Astrocyte (in vitro differentiated cells and primary cell): ENCODE data around the gene USP9Y. TPM values are rescaled to one million over a fixed set of nuclear protein-coding genes. Genes with fewer than 3 reads are reported as not detected.

Experiments used
- DNase-seq: peaks from one replicate; pipeline ENCODE4 v3.0.0-alpha.2; 2010; ENCODE audit warnings: low read depth
- FAIRE-seq: peaks from 2 replicates; lab custom pipeline; 2011; peaks lifted over from hg19 to GRCh38; lab: Jason Lieb, UNC
- H2AFZ ChIP-seq: 2 replicates; pipeline ENCODE4 v1.6.0; 2012; ENCODE audit warnings: low read depth, low read length, inconsistent platforms
- H3K27ac ChIP-seq: 2 replicates; pipeline ENCODE4 v1.5.1; 2011; ENCODE audit warnings: low read depth, low read length, inconsistent platforms
- H3K27me3 ChIP-seq: 2 replicates; pipeline ENCODE4 v1.6.0; 2011; ENCODE audit warnings: low read length, inconsistent platforms; ENCODE audit not compliant: insufficient read depth
- H3K36me3 ChIP-seq: 2 replicates; pipeline ENCODE4 v1.5.1; 2011; ENCODE audit warnings: low read length, inconsistent platforms; ENCODE audit not compliant: insufficient read depth
- H3K4me1 ChIP-seq: 2 replicates; pipeline ENCODE4 v1.5.1; 2011; ENCODE audit warnings: low read length, inconsistent platforms; ENCODE audit not compliant: insufficient read depth
- H3K4me2 ChIP-seq: 2 replicates; pipeline ENCODE4 v1.6.0; 2012; ENCODE audit warnings: low read length, inconsistent platforms
- H3K4me3 ChIP-seq: 2 replicates; pipeline ENCODE4 v1.5.1; 2011; ENCODE audit warnings: low read depth, mild to moderate bottlenecking, low read length, inconsistent platforms; ENCODE audit not compliant: insufficient read depth
- H3K79me2 ChIP-seq: 2 replicates; pipeline ENCODE4 v1.6.0; 2012; ENCODE audit warnings: mild to moderate bottlenecking, low read length, inconsistent platforms; ENCODE audit not compliant: insufficient read depth
- H3K9ac ChIP-seq: 2 replicates; pipeline ENCODE4 v1.6.0; 2012; ENCODE audit warnings: mild to moderate bottlenecking, low read length, inconsistent platforms
- H3K9me3 ChIP-seq: 2 replicates; pipeline ENCODE4 v1.5.1; 2012; ENCODE audit warnings: low read depth, mild to moderate bottlenecking, low read length, inconsistent platforms; ENCODE audit not compliant: insufficient read depth
- H4K20me1 ChIP-seq: 2 replicates; pipeline ENCODE4 v1.6.0; 2012; ENCODE audit warnings: low read length, inconsistent platforms; ENCODE audit not compliant: insufficient read depth
- H3K27ac Mint-ChIP-seq: one replicate; pipeline ENCODE4 v1.8.0; 2021; ENCODE audit warnings: mild to moderate bottlenecking, mixed read lengths; ENCODE audit not compliant: unreplicated experiment
- H3K27me3 Mint-ChIP-seq: one replicate; pipeline ENCODE4 v1.8.0; 2021; ENCODE audit warnings: low read depth, mixed read lengths; ENCODE audit not compliant: unreplicated experiment
- H3K36me3 Mint-ChIP-seq: one replicate; pipeline ENCODE4 v1.8.0; 2021; ENCODE audit warnings: low read depth, mixed read lengths; ENCODE audit not compliant: unreplicated experiment
- H3K4me1 Mint-ChIP-seq: one replicate; pipeline ENCODE4 v1.8.0; 2021; ENCODE audit warnings: low read depth, mixed read lengths; ENCODE audit not compliant: unreplicated experiment
- H3K4me3 Mint-ChIP-seq: one replicate; pipeline ENCODE4 v1.8.0; 2021; ENCODE audit warnings: mild to moderate bottlenecking, moderate library complexity, mixed read lengths; ENCODE audit not compliant: unreplicated experiment
- H3K9me3 Mint-ChIP-seq: one replicate; pipeline ENCODE4 v1.8.0; 2021; ENCODE audit warnings: mild to moderate bottlenecking, mixed read lengths; ENCODE audit not compliant: unreplicated experiment
- CTCF ChIP-seq: IDR thresholded peaks from 2 replicates; pipeline ENCODE4 v1.5.1; 2011; ENCODE audit warnings: low read depth, mild to moderate bottlenecking, inconsistent platforms, low read length, moderate library complexity; ENCODE audit not compliant: insufficient read depth
- EZH2 ChIP-seq: IDR thresholded peaks from 2 replicates; pipeline ENCODE4 v1.6.1; 2012; ENCODE audit warnings: mild to moderate bottlenecking, low read length, inconsistent platforms; ENCODE audit not compliant: insufficient read depth
- total RNA-seq: library from RNA; stranded (reverse); gene quantifications from 2 replicates; pipeline ENCODE4 v1.2.1, GENCODE V29; 2021

The USP9Y gene
- total RNA-seq, 1 donor from 2014 or later, result 23.6 TPM

DNA sequence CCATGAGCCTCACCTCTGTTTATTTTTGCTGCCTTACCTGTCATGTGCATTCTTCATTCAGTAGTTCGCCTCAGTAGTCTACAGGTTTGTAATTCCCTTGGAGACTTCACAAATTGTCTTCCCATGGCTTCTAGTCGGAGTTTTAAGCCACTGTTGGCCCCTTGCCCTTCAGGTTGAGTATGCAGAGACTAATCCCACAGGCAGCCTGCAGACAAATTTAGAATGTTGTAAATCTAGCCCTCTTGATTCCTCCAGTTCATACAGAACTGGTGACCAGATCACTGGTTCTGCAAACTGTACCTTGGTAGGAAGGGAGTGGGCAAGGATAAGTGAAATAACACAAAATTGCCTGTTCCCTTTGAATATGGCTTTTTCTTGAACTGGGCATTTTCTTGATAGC is 33.0 kb downstream of the USP9Y start:
- no peaks in the 10 kb centered on the region for H3K4me1 ChIP-seq
- peak overlapping the region; percentile 33 for H3K27ac ChIP-seq
- Mint-ChIP-seq H3K4me1 (peaks cover 3% of the 10 kb centered on the region), H3K9me3 (no peaks in the 10 kb centered on the region), H3K4me3 (no peak overlapping the region), H3K27ac (peak overlapping the region; percentile 42), H3K27me3 (no peaks in the 10 kb centered on the region), H3K36me3 (no peaks in the 10 kb centered on the region)
- H2AFZ ChIP-seq, result no peak overlapping the region
- TF ChIP-seq CTCF (no peak), EZH2 (no peak)
- no peaks in the 10 kb centered on the region for H3K79me2 ChIP-seq
- DNase-seq, result no peak
- no peaks in the 10 kb centered on the region for H3K9me3 ChIP-seq
- H3K9ac ChIP-seq, result no peak overlapping the region
- peak overlapping the region; percentile 33 for H3K4me2 ChIP-seq
- FAIRE-seq, result no peak
- peaks cover 16% of the 10 kb centered on the region for H4K20me1 ChIP-seq
- no peaks in the 10 kb centered on the region for H3K36me3 ChIP-seq
- H3K4me3 ChIP-seq, result no peak overlapping the region
- H3K27me3 ChIP-seq, result no peaks in the 10 kb centered on the region

- H3K36me3 Mint-ChIP-seq, result no peaks in the 10 kb centered on the region
- H3K4me1 Mint-ChIP-seq, result peaks cover 4% of the 10 kb centered on the region
- no peaks in the 10 kb centered on the region for H3K4me1 ChIP-seq
- no peak overlapping the region for H3K4me3 Mint-ChIP-seq
- no peaks in the 10 kb centered on the region for H3K27me3 ChIP-seq
- no peak overlapping the region for H2AFZ ChIP-seq
- no peaks in the 10 kb centered on the region for H3K79me2 ChIP-seq
- peaks cover 4% of the 10 kb centered on the region for H3K36me3 ChIP-seq
- H3K27me3 Mint-ChIP-seq, result no peaks in the 10 kb centered on the region
- no peak for FAIRE-seq
- no peaks in the 10 kb centered on the region for H3K9me3 ChIP-seq
- H3K9ac ChIP-seq, result no peak overlapping the region
- H3K4me2 ChIP-seq, result no peak overlapping the region
- no peaks in the 10 kb centered on the region for H3K9me3 Mint-ChIP-seq
- no peak overlapping the region for H3K27ac ChIP-seq
- TF ChIP-seq EZH2, result no peak
- TF ChIP-seq CTCF, result no peak
- no peak overlapping the region for H3K27ac Mint-ChIP-seq
- no peaks in the 10 kb centered on the region for H4K20me1 ChIP-seq
- no peak for DNase-seq
- H3K4me3 ChIP-seq, result no peak overlapping the region
Measured at GRCh38 chrY:12741414-12741813, 40.4 kb downstream of the USP9Y start.

- Histone ChIP-seq H3K9ac (no peak overlapping the region), H3K27me3 (no peaks in the 10 kb centered on the region), H3K4me1 (no peaks in the 10 kb centered on the region), H3K79me2 (no peaks in the 10 kb centered on the region), H2AFZ (no peak overlapping the region), H3K4me2 (no peak overlapping the region), H3K27ac (no peak overlapping the region), H4K20me1 (no peaks in the 10 kb centered on the region), H3K4me3 (no peak overlapping the region), H3K36me3 (peaks cover 4% of the 10 kb centered on the region), H3K9me3 (no peaks in the 10 kb centered on the region)
- no peak for FAIRE-seq
- Mint-ChIP-seq H3K36me3 (no peaks in the 10 kb centered on the region), H3K27me3 (no peaks in the 10 kb centered on the region), H3K27ac (no peak overlapping the region), H3K9me3 (no peaks in the 10 kb centered on the region), H3K4me3 (no peak overlapping the region), H3K4me1 (peaks cover 4% of the 10 kb centered on the region)
- DNase-seq, result no peak
- TF ChIP-seq EZH2, result no peak
- no peak for TF ChIP-seq CTCF
Measured at GRCh38 chrY:12742725-12743124, 41.7 kb downstream of the USP9Y start.
